Gastrocnemius medialis (tissue), 4 donors: ENCODE measurements around the gene COL20A1. TPM values are rescaled to one million over a fixed set of nuclear protein-coding genes. Genes with fewer than 3 reads are reported as not detected.

Source experiments
- ATAC-seq, 2 donors: fragments of 150-250 bp; one replicate each; pipeline ENCODE4 v1.9.1; 2016
- DNase-seq, 2 donors: peaks; one replicate each; pipeline ENCODE4 v3.0.0-alpha.2; 2019
- H3K27ac ChIP-seq, 4 donors: fragments of 200-600 bp; sonication (generic); 1 replicate in 1 of 4; 2 replicates in 3 of 4; pipeline ENCODE4 v1.5.1; 2016 to 2018; ENCODE audit warnings: mild to moderate bottlenecking in 2 of 4, moderate library complexity in 1 of 4
- H3K27me3 ChIP-seq, 3 donors: fragments of 200-600 bp; sonication (generic) in 2 of 3; 1 replicate in 1 of 3; 2 replicates in 2 of 3; pipeline versions ENCODE4 v1.5.1 to v1.6.0; 2016 to 2019; ENCODE audit warnings: mild to moderate bottlenecking in 1 of 3, moderate library complexity in 1 of 3
- H3K36me3 ChIP-seq, 2 donors: fragments of 200-600 bp; sonication (generic) in 1 of 2; one replicate each; pipeline ENCODE4 v1.5.1; 2017 to 2018
- H3K4me1 ChIP-seq, 2 donors: fragments of 200-600 bp; sonication (generic) in 1 of 2; one replicate each; pipeline ENCODE4 v1.5.1; 2016 to 2017; ENCODE audit warnings: mild to moderate bottlenecking in 2 of 2
- H3K4me3 ChIP-seq, 4 donors: fragments of 200-600 bp; sonication (generic) in 3 of 4; 1 replicate in 1 of 4; 2 replicates in 3 of 4; pipeline ENCODE4 v1.5.1; 2016 to 2019; ENCODE audit warnings: mild to moderate bottlenecking in 2 of 4
- H3K9me3 ChIP-seq, 3 donors: fragments of 200-600 bp; sonication (generic) in 2 of 3; 1 replicate in 1 of 3; 2 replicates in 2 of 3; pipeline ENCODE4 v1.5.1; 2016 to 2019
- POLR2A ChIP-seq, 2 donors: fragments of 450-650 bp; IDR thresholded peaks; one replicate each; pipeline ENCODE4 v1.6.1; 2017; ENCODE audit warnings: antibody characterized with exemption in 2 of 2, mild to moderate bottlenecking in 2 of 2, moderate library complexity in 2 of 2
- in situ Hi-C, 4 donors: fragments of 200-750 bp; cut with MboI; loops; one replicate each; pipeline versions ENCODE4 v1.15.0 to v1.8.0; 2017; ENCODE audit warnings: low sequenced_read_pairs in 4 of 4
- intact Hi-C: fragments of 100-400 bp; cut with DNase I; formaldehyde crosslinking; loops from one replicate; pipeline ENCODE4 v1.15.1; 2023; ENCODE audit warnings: low total_unique reads
- total RNA-seq, 4 donors: library from RNA; depleted of rRNA; stranded (reverse); fragments of >200 nt; gene quantifications; one replicate each; pipeline versions ENCODE4 v1.1.0 to v1.2.3, GENCODE V29; 2016
- TF ChIP-seq, protein P1 (sequence below), 5 experiments: fragments of 450-650 bp in 3 of 5; fragments of 200-600 bp in 2 of 5; sonication (generic) in 2 of 5; IDR thresholded peaks in 4 of 5; conservative IDR thresholded peaks in 1 of 5; 1 replicate in 4 of 5; 2 replicates in 1 of 5; pipeline ENCODE4 v1.5.1; 2016 to 2019; ENCODE audit warnings: antibody characterized with exemption in 5 of 5, mild to moderate bottlenecking in 3 of 5, moderate library complexity in 3 of 5

The COL20A1 gene
- total RNA-seq, 4 donors from 2014 or later, result 0.23 TPM; not detected in 3

DNA sequence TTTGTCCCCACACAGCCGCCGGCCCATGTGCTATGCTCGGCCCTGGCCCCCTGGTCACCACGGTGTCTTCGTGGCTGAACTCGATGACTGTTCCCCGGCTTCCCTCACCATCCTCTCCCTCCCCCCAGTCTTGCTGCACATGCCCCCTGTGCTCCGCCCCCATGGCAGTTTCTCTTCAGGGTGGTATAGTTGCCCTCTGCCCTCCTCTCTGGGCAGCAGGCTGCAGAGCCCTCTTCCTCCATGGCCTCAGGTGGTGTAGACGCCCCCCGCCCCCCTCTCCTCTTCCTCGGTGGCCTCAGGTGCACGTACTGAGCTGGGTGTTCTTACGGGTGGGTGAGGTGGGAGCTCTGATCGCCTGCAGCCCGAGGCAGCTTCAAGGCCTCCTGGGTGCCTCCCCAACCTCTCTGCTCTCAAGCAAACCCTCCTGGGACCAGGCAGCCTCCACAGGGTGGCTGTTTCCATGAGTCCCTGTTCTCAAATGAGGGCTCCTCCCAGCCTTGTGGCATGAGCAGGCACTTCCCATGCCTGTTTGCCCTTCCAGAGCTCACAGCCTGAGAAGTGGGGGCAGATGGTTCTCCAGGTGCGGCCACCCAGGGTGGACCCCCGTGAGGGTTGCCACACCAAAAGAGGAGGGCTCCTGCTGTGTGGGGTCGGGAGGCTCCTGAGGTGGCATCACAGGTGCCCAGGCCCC lies 24.8 kb downstream of the COL20A1 start:
- intact Hi-C loops (no loop called here), in situ Hi-C loops (no loop called here)
- Histone ChIP-seq H3K4me3 (no peak overlapping the region), H3K36me3 (no peaks in the 10 kb centered on the region), H3K27me3 (peaks cover 0 to 3% (median 2%) of the 10 kb centered on the region in 3 donors), H3K27ac (no peak overlapping the region), H3K4me1 (no peaks in the 10 kb centered on the region), H3K9me3 (no peaks in the 10 kb centered on the region)
- ATAC-seq (no peak), DNase-seq (no peak)
- TF ChIP-seq, protein P1, sequence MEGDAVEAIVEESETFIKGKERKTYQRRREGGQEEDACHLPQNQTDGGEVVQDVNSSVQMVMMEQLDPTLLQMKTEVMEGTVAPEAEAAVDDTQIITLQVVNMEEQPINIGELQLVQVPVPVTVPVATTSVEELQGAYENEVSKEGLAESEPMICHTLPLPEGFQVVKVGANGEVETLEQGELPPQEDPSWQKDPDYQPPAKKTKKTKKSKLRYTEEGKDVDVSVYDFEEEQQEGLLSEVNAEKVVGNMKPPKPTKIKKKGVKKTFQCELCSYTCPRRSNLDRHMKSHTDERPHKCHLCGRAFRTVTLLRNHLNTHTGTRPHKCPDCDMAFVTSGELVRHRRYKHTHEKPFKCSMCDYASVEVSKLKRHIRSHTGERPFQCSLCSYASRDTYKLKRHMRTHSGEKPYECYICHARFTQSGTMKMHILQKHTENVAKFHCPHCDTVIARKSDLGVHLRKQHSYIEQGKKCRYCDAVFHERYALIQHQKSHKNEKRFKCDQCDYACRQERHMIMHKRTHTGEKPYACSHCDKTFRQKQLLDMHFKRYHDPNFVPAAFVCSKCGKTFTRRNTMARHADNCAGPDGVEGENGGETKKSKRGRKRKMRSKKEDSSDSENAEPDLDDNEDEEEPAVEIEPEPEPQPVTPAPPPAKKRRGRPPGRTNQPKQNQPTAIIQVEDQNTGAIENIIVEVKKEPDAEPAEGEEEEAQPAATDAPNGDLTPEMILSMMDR (IDR thresholded peaks at IDR 0.05 in 4 of 5, conservative IDR thresholded peaks at IDR 0.05 in 1 of 5), result no peak
- TF ChIP-seq POLR2A (IDR thresholded peaks at IDR 0.05), result no peak

DNA sequence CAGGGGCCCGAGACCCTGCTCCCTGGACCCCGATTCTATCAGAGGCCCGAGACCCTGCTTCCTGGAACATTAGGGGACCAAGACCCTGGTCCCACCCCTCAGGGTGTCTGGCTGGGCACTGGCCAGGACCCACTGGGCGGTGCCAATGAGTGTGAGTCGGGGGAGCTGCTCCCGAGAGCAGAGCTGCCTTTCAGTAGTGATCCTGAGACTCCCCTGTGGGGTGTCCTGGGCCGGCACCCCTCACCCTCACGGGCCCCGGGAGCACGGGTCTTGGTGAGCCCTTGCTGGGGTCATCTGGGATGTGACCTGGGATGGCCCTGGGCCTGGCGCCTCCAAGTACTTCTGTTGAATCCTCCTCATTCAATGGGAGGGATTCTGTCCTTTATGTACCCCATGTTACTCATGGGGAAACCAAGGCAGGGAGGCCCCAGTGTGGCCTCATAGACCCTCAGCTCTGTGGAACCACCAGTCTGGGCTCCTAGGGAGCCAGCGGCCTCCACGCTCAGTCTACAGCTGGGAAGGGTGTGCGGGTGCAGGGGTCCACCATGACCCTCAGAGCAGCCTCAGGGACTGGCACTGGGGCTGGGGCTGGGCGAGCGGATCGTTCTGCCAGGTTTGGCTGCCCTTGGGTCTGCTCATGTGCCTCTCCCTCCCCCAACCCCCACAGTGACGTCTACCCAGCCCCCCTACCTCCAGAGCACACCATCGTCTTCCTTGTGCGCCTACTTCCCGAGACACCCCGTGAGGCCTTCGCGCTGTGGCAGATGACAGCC lies 25.6 kb downstream of the COL20A1 start:
- ATAC-seq (no peak), DNase-seq (no peak)
- Histone ChIP-seq H3K4me1 (no peaks in the 10 kb centered on the region), H3K27ac (no peak overlapping the region), H3K36me3 (no peaks in the 10 kb centered on the region), H3K9me3 (no peaks in the 10 kb centered on the region), H3K27me3 (peaks cover 0 to 4% (median 3%) of the 10 kb centered on the region in 3 donors), H3K4me3 (no peak overlapping the region)
- in situ Hi-C loops (no loop called here), intact Hi-C loops (no loop called here)
- TF ChIP-seq, protein P1 (IDR thresholded peaks at IDR 0.05 in 4 of 5, conservative IDR thresholded peaks at IDR 0.05 in 1 of 5), result no peak
- TF ChIP-seq POLR2A (IDR thresholded peaks at IDR 0.05), result no peak

DNA sequence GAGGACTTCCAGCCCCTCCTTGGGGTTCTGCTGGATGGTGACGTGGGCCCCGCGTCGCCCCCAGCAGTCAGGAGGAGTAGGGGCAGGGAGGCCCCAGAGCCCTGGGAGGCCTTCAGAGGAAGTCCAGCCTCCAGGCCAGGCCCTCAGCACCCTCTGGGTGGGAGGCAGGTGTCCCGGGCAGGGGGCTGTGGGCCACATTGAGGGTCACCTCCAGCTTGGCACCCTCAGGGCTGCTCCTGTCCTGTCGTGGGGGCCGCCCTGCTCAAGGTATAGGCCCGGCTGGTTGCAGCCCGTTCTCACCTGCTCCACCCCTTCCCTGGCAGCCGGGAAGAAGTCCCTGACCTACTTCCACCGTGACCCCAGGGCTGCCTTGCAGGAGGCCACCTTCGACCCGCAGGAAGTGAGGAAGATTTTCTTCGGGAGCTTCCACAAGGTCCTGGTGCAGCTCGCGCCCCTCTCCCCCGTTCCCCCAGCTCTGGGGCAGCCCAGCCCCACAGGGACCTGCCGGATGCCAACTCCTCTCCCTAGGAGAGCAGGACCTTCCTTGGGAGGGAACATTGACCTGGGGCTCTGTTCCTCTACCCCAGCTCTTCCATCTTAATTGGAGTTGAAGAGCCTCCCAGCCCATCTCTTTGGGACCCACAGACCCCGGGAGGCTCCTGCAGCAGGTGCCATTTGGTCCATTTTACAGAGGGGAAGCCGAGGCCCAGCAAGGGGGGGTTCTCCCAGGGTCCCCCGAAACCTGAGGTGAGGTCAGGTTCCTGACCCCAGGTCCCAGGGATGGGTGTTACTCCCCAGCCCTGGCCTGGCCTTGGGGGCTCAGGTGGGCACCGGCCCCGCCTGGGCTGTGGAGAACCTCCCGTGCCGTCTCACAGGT lies 26.4 kb downstream of the COL20A1 start:
- intact Hi-C loops, result no loop called here
- H3K27me3 ChIP-seq, result peaks cover 0 to 8% (median 8%) of the 10 kb centered on the region in 3 donors
- H3K36me3 ChIP-seq, result no peaks in the 10 kb centered on the region
- H3K27ac ChIP-seq, result no peak overlapping the region
- ATAC-seq, result no peak
- no peak overlapping the region for H3K4me3 ChIP-seq
- DNase-seq, result no peak
- no peaks in the 10 kb centered on the region for H3K4me1 ChIP-seq
- in situ Hi-C loops, result no loop called here
- no peak for TF ChIP-seq POLR2A (IDR thresholded peaks at IDR 0.05)
- TF ChIP-seq, protein P1 (IDR thresholded peaks at IDR 0.05 in 4 of 5, conservative IDR thresholded peaks at IDR 0.05 in 1 of 5), result no peak
- H3K9me3 ChIP-seq, result no peaks in the 10 kb centered on the region

DNA sequence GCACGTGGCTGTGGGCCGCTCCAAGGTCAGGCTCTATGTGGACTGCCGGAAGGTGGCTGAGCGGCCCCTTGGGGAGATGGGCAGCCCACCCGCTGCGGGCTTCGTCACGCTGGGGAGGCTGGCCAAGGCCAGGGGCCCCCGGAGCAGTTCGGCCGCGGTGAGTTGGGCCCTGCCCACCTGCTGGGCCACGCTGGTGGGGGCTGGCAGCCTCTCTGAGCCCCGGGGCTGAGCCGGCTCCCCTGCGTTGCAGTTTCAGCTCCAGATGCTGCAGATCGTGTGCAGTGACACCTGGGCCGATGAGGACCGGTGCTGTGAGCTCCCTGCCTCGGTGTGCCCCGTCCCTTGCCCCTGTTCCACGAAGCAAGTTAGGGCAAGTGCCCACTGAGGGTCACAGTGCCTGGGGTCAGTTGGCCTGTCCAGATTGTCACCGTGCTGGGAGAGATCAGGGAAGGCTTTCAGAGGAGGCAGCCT lies 27.1 kb downstream of the COL20A1 start:
- intact Hi-C loops (no loop called here), in situ Hi-C loops (no loop called here)
- Histone ChIP-seq H3K27me3 (peaks cover 0 to 8% (median 8%) of the 10 kb centered on the region in 3 donors), H3K9me3 (no peaks in the 10 kb centered on the region), H3K4me3 (no peak overlapping the region), H3K4me1 (no peaks in the 10 kb centered on the region), H3K36me3 (no peaks in the 10 kb centered on the region), H3K27ac (no peak overlapping the region)
- TF ChIP-seq POLR2A (IDR thresholded peaks at IDR 0.05), result no peak
- TF ChIP-seq, protein P1 (IDR thresholded peaks at IDR 0.05 in 4 of 5, conservative IDR thresholded peaks at IDR 0.05 in 1 of 5), result no peak
- ATAC-seq (no peak), DNase-seq (no peak)
